ENCODE measurements around the gene CARTPT.
A peak's percentile ranks its signal among the peaks of the same experiment; 100 is the strongest.

CARTPT gene

GRCh38 chr5:71738662-71739361 lies 19.7 kb downstream of the CARTPT start:
- no peak for DNase-seq

GRCh38 chr5:71740015-71740753 lies 21.1 kb downstream of the CARTPT start:
- no peak for DNase-seq

GRCh38 chr5:71743155-71743554 lies 24.1 kb downstream of the CARTPT start:
- DNase-seq, result no peak

GRCh38 chr5:71744009-71744790 lies 25.1 kb downstream of the CARTPT start:
- DNase-seq, result no peak

GRCh38 chr5:71747182-71747581 lies 28.1 kb downstream of the CARTPT start:
- no peak for DNase-seq

- peak; percentile 38 for DNase-seq
Measured at GRCh38 chr5:71748360-71748759, 29.3 kb downstream of the CARTPT start.

GRCh38 chr5:71751422-71751821 lies 32.3 kb downstream of the CARTPT start:
- DNase-seq, result no peak

GRCh38 chr5:71752441-71753190 lies 33.5 kb downstream of the CARTPT start:
- no peak for DNase-seq

GRCh38 chr5:71757590-71758543 lies 38.8 kb downstream of the CARTPT start:
- DNase-seq, result peak; percentile 57

- no peak for DNase-seq
Measured at GRCh38 chr5:71762826-71763225, 43.8 kb downstream of the CARTPT start.

- no peak for DNase-seq
Measured at GRCh38 chr5:71767661-71768060, 48.6 kb downstream of the CARTPT start.

- no peak for DNase-seq
Measured at GRCh38 chr5:71769287-71769686, 50.2 kb downstream of the CARTPT start.

GRCh38 chr5:71770381-71770780 lies 51.3 kb downstream of the CARTPT start:
- no peak for DNase-seq

Measured in NCI-H1105 treated with DMSO at 0.1 percent for 48 hours (cell line).